NCI-H2107 treated with DMSO at 0.1 percent for 48 hours (cell line): ENCODE data around the gene SLC24A4.

ENCODE experiments used
- DNase-seq: peaks from one replicate; lab custom pipeline; 2025; ENCODE audit not compliant: unreplicated experiment; lab: John Stamatoyannopoulos, UW

SLC24A4 gene

DNA sequence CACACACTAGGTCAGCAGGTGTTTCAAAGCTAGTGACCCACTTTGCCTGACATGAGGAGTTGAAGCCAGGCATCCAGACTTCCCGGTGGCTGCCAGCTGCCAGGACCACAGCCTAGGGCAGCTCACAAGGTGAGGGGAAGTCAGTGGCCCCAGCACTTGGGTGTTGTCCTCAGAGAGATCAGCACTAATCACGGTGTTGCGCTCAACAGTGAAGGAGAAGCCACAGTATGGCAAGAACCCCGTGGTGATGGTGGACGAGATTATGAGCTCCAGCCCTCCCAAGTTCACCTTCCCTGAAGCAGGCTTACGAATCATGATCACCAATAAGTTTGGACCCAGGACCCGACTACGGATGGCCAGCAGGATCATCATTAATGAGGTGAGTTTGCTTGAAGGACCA is 130.7 kb downstream of the SLC24A4 start:
- no peak for DNase-seq

DNA sequence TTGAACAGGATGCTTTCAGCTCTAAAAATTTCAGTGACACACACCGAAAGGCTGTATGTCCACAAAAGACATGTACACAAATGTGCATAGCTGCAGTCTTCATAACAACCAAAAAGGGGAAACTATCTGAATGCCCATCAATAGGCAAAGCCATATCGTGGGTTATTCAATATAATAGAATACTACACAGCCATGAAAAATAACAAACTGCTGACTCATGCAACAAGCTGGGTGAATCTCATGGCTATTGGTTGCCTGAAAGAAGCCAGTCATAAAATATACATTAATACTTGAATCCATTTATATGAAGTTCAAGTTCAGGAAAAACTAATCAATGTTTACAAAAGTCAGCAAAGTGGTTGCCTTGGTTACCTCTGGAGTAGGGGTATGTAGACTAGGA is 132.3 kb downstream of the SLC24A4 start:
- no peak for DNase-seq

DNA sequence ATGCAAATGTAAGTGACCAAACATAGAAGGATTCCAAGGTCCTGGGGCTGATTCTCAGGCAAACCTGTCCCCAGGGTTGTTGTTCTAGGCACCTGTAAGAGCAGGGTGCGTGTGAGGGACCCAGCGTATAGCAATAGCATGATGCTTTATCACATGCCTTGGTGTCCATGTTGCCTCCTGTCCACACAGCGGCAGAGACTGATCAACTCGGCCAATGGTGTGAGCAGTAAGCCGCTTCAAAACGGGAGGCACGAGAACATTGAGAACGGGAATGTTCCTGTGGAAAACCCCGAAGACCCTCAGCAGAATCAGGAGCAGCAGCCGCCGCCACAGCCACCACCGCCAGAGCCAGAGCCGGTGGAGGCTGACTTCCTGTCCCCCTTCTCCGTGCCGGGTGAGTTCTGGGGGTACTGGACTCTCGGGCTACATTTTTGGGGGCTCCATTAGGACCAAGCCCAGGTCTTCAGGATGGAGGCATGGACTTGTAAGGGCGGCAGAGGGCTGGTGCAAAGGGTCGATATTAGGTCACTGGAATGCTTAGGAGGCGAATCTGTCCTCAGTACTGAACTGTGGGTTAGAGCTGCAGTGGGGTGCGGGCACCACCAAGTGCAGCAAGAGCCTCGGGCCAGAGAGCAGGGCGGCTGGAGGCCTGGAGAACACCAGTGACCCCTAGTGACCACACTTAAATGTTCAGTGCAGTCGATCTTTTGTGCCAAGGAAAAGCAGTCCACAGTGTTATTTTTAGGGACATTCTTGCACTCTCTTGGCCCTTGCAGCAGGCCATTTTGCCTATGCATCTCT is 133.4 kb downstream of the SLC24A4 start:
- DNase-seq = no peak

DNA sequence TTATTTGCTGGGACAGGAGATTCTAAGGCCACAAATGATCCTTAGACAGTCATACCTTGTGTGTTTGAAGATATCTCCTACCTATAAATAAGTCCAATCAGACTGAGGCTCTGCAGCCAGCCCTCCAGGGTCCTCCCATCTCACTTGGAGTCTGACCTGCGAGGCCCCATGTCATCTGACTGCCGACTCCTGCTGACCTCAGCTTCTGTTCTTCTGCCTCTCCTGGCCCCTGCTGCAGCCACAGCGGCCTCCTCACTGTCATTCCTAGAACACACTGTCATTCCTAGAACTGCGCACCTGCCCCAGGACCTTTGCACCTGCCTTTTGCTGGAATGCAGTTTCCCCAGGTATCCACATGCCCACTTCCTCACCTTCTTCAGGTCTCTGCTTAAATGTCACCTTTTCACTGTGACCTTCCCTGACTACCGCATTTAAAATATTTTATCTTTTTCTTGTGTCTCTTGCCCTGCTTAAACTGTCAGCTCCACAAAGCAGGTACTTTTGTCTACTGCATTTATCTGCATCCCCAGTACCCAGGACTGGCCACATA is 134.1 kb downstream of the SLC24A4 start:
- DNase-seq = no peak

DNA sequence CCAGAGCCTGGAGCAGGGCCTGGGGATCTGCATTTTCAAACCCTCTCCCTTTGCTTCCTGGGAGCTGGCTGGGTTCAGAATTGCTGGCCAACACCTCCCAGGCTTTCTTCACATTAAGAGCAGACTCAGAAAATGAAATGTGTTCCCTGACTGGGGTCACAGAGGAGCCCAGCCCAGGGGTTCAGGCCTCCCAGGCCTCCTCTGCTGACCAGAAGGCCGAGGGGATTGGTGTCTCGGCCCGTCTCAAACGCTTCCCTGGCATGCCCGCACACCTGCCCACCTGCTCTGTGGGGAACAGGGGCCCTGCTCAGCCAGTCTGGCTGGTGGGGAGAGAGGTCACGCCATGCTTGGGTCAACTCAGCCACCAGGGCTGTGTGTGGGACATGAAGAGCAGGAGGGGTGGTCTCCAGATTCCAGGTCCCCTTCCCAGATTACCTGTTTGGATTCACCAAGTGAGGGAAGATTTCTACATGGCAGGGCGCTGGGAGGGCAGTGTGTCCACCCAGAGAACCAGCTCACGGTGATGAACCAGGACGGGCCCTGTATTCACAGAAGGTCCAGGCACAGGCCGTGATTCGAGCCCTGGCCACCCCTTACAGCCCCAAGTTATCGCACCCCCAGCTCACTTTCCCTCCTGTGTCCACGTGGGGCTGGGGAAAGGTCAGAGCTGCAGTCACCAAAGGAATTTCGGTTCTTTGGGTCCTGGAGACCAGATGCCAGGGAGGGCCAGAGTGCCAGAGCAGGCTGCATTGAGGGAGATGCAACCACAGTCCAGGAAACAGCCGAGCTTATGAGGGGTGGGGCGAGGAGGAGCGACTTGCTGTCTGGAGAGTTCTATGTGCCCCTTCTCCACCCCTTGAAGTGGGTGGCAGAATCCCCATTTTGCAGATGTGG is 135.4 kb downstream of the SLC24A4 start:
- DNase-seq = no peak

DNA sequence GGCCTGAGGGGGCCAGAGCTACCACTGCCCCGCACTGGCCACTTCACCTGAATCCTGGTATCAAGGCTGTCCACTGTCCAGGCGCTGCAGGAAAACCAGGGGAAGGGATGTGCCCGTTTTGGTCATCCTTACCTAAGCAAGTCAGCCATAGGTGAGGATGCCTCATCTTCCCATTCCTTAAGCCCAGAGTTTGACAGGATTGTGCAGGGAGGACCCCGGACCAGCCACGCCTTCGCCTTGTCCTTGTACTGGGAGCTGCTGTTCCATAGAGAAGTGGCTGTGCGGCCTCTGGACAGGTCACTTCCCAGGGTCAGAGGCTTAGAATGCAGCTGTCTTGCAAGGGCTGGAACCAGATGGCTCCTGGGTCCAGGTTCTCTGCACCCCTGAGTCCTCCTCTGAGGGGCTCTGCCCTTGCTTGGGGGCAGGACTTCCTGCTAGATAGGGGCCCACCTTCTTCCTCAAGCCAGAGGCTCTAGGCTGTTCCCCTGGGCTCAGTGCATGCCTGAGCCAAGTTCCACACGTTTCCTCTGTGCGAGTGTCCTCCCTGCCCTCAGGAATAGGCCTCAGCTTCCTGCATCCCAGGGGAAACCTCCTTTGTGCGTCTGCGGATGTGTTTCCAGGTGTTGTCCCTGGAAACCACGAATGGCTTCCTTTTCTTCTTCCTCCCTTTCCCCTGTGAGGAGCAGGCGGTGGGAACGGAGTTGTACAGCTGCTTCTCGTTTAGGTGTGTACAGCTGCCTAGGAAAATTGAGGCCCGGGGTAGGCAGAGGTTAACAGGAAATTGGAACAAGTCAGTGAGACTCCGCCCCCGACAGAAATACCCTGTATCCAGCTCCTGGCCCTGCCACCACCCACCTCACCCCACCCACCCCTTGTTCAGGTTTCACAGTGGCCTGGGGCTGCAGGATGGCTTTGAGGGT is 136.3 kb downstream of the SLC24A4 start:
- no peak for DNase-seq

DNA sequence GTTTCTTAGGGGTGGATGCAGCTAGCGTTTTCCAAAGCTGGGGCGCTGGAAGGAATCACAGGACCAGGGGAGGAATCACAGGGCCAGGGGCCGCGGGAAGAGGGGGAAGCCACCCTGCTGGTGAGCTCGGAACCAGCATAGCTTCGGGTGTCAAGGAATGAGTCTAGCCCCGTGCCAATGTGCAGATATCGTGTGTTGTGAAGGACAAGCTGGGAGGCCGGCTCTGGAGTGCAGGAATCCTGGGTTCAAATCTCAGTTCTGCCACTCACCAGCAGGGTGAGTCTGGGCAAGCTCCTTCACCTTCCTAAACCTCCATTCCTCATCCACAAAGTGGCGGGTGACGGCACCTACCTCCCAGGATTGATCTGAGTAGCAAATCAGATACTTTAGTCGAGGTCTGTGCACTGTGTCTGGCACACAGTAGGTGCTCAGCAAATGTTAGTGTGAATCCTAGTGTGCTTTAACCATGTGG is 137.0 kb downstream of the SLC24A4 start:
- no peak for DNase-seq

DNA sequence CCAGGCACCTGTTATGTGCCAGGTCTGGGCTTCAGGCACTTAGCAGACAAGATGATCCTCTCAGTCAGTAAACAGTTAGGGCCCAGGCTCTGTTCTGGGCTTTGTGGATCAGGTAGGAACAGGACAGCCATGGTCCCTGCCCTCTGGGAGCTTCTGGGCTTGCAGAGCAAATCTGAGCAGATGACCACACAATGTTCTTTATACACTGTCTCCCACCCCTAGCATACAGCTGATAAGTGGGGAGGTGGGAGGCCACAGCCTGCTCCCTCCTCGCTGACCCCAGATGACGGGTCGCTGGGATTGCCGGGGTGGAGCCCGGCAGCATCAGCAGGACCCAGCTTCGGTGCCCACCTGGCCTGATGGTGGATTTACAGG is 137.6 kb downstream of the SLC24A4 start:
- DNase-seq = no peak

DNA sequence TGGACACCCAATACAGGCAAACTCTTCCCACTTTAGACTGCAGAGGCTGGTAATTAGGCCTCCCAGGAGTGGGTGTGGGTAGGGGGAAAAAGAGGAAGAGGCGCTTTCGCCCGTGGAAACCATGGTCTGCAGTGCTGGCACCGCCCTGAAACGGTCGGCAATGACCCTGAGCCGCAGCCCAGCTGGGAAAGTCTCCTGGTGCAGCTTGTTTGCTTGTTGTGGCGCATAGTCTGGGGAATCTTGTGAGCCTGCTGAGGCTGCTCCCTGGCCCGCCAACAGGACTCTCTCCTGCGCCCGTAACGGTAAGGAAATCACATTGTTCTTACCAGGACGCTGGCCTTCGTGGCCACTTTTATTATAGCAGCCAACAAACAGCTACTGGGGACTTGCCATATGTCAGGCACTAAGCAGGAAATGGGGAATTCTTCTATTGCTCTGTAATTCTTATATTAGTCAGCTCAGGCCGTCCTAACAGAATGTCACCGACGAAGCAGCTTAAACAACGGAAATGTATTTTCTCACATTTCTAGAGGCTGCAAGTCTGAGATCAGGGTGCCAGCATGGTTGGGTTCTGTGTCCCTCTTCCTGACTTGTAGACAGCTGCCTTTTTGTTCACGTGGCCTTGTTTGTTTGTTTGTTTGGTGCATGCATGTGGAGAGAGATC is 138.1 kb downstream of the SLC24A4 start:
- DNase-seq = no peak

DNA sequence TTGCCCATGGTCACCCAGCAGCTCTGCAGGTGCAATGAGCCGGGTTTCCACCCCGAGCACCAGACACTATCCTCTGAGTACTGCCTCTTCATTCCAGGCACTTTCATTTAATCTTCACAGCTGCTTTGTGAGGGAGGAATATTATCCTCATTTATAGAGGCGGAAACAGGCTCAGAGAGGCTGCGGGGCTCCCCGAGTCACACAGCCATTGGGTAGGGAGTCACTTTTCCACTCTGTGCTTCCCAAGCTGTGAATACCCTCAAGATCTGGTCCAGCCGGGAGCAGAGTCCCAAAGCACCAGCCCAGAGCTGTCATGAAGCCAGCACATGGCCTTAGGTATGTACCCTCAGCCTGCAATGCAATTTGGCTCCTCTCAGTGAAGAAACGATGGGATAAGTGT is 138.9 kb downstream of the SLC24A4 start:
- no peak for DNase-seq

DNA sequence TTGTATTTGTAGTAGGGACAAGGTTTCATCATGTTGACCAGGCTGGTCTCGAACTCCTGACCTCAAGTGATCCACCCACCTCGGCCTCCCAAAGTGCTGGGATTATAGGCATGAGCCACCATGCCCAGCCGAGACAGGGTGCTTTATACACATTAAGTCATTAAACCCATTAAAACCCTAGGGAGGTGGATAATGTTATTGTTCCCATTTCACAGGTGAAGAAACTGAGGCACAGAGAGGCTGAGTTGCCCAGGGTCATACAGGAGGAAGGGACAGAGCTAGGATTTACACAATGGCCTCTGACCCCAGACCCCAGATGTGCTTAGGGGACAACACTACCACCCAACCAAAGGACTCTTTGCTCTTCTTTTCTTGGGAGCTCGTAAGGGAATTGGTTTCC is 139.6 kb downstream of the SLC24A4 start:
- DNase-seq = no peak

DNA sequence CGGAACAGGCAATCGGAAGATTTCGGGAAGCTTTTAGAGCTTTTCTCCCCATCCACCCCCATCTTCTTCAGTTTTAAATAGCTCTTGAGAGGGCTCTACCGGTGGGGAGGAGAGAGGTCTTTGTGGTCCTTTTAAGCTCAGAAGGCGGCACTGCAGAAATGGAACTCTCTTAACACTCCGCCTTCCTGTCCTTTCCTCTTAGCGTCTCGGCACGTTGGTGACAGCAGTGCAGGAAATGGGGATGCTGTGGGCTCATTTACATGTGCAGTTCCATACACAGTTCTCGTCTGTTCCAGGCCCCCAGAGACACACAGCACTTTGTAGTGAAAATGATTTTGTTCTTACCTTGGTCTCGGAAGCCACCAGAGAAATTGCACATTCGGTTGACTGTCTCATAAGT is 140.2 kb downstream of the SLC24A4 start:
- DNase-seq = no peak

DNA sequence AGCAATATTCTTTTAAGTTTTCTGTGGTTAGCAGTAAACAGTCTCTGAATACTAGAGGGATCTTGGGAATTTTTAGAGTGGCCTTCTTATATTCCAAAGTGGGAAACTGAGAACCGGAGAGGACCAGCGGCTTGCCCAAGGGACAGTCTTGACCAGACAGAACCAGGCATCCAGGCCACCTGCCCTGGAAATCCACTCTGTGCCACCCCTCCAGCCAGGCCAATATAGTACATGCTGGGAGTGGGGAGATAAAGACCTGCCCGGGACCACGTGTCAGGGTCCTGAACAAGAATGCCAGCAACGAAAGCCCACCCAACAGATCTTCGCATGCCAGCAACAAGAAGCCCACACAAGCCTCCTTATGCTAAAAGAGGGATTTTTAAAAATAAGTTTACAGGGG is 141.2 kb downstream of the SLC24A4 start:
- no peak for DNase-seq

DNA sequence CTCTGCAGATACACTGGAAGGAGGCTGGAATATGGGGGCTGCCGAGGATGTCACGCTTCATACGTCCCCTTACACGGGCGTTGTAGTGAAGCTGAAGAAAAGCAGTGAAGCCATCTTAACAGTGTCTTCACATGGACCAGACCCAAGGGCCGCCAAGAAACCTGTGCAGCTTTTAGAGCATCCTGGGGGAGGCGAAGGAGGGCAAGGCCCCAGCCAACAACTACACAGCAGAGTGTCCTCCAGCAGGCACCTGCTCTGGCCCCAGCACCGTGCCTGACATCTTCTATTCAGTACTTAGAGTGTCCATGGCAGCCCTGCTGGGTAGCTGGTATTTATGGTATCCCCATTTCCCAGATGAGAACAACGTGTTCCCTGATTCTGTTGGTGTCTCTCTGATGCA is 141.8 kb downstream of the SLC24A4 start:
- no peak for DNase-seq

DNA sequence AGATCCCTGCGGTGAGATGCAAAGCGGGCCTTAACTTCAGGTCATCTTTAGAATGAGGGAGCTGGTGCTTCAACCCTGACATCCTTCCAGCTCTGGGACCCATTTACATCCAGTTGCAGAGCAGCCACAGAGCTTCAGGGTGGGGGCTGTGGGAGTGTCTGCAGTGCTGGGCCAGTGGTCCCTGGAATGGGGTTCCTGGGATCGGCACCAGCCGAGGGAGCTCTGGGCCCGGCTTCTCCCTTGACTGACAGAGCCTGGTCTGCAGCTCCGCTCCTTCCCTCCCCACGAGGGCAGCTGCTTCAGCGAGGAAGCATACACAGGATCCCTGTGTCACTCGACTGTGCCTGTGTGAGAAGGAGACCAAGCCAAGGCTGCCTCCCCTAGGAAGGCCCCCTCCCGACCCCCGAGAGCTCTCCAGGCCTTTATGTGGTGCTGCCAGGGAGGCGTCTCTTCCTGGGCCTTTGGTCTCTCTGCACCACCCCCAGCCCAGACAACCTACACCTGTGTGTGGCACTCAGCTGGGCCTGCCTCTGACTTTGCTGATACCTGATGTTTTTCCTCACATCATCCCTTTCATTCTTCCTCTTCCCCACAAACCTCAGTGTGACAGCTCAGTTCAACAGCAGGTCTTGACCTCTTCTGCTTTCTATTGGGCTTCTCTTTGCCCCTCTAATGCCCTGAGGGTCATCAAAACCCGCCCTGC is 142.5 kb downstream of the SLC24A4 start:
- DNase-seq = no peak

DNA sequence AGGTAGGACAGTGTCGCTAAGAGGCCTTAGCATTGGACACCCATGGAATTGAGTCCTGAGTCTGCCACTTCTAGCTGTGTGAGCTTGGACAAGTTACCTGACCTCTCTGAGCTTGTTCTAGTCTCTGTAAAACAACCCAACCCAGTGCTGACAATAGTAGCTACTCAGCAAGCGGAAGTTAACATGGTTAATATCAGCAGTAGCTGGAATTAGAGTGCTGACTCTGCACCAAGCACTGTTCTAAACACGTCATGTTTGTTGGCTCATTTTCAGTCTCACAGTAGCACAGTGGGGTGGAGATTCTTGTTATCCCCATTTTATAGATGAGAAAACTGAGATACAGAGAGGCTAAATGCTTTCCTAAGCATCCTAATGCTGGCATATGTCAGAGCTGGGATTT is 143.1 kb downstream of the SLC24A4 start:
- DNase-seq = no peak

DNA sequence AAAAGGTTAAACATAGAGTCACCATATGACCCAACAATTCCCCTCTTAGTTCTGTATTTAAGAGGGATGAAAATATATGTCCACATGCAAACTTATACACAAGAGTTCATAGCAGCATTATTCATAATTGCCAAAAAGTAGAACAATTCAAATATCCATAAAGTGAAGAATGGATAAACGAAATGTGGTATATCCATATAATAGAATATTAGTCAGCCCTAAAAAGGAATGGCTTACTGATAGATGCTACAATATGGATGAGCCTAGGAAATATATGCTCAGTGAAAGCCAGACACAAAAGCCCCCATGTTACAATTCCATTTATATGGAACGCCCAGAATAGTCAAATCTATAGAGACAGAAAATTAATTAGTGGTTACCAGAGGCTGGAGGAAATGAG is 146.6 kb downstream of the SLC24A4 start:
- DNase-seq = no peak

DNA sequence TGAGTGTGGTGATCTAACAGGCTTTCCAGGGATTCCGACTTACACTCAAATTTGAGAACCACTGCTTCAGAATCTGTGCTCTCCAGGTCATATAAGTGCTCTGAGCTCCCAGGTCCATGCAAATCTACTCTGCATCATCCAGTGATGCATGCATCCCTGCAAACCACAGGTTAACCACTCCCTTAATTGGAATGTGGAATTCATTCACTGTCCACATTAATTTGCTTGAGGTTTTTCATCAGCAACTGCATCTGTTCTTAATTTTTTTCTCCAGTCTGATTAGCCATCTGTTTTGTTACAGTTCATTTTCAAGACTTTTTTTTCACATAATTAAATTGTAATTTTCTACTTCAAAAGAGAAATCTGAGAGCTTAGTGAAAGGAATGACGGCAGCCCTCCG is 147.2 kb downstream of the SLC24A4 start:
- no peak for DNase-seq

DNA sequence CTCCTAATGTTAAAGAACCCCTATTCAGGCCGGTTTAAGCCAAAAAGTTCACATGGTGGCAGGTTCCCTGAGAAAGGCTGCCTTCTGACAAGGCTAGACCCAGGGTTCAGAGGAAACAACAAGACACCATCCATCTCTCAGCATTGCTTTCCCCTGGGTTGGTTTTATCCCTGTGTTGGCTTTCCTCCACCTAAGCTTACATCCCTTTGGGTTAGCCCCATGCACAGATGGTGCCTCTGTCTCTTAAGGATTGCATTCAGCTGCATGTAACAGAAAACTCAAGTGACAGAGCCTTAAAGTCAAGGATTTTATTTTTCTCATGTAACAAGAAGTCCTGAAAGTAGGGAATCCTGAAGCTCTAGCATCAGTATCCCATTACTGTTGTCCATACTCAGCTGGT is 147.8 kb downstream of the SLC24A4 start:
- no peak for DNase-seq

DNA sequence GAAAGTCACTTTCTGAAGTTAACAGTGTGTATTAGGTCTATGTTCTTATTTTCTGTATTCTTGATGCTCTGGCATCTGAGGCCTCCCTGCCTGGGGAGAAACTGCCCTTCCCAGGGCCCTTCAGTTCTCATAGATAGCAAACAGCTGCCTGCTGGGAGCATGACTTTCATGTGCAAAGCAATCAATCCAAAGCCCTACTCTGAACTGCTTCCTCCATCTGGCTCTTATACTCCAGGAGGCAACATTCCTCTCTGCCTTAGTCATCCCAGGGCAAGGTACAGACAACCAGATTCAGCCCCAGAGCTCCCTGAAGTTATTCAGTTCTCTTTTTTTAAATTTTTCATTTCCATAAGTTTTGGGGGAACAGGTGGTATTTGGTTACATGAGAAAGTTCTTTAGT is 149.0 kb downstream of the SLC24A4 start:
- no peak for DNase-seq
